CD14-positive monocyte (primary cell): ENCODE data around the gene XIRP2. TPM values are rescaled to one million over a fixed set of nuclear protein-coding genes. Genes with fewer than 3 reads are reported as not detected.

Experiments
- DNase-seq, 3 donors: peaks; one replicate each; pipeline ENCODE4 v3.0.0-alpha.2; 2011 to 2022
- H2AFZ ChIP-seq: 2 replicates; pipeline ENCODE4 v1.6.0; 2012; ENCODE audit warnings: mild to moderate bottlenecking, low read depth, low read length, inconsistent platforms; ENCODE audit not compliant: insufficient read depth, poor library complexity, severe bottlenecking
- H3K27ac ChIP-seq, 2 donors: 1 replicate in 1 of 2; 2 replicates in 1 of 2; pipeline ENCODE4 v1.5.1; 2012 to 2013; ENCODE audit warnings: low read length in 2 of 2, control low read depth in 1 of 2, inconsistent platforms in 1 of 2, low read depth in 1 of 2, mild to moderate bottlenecking in 1 of 2
- H3K27me3 ChIP-seq, 2 donors: one replicate each; pipeline versions ENCODE4 v1.6.0 to v1.6.1; 2011 to 2013; ENCODE audit warnings: low read length in 2 of 2; ENCODE audit not compliant: control insufficient read depth in 2 of 2, insufficient read depth in 2 of 2
- H3K36me3 ChIP-seq, 2 donors: replicated peaks in 1 of 2; 1 replicate in 1 of 2; 2 replicates in 1 of 2; pipeline versions ENCODE4 v1.5.1 to v1.6.1; 2012 to 2013; ENCODE audit warnings: low read length in 2 of 2, control low read depth in 1 of 2, inconsistent platforms in 1 of 2, mild to moderate bottlenecking in 1 of 2; ENCODE audit not compliant: insufficient read depth in 2 of 2, control insufficient read depth in 1 of 2
- H3K4me1 ChIP-seq, 2 donors: 1 replicate in 1 of 2; 2 replicates in 1 of 2; pipeline versions ENCODE4 v1.5.1 to v1.6.1; 2012 to 2013; ENCODE audit warnings: low read length in 2 of 2, control low read depth in 1 of 2, inconsistent platforms in 1 of 2, mild to moderate bottlenecking in 1 of 2, moderate library complexity in 1 of 2; ENCODE audit not compliant: insufficient read depth in 2 of 2, control insufficient read depth in 1 of 2
- H3K4me2 ChIP-seq: replicated peaks from 2 replicates; pipeline ENCODE3; 2012; ENCODE audit warnings: low read length, moderate library complexity, mild to moderate bottlenecking; ENCODE audit not compliant: poor library complexity, severe bottlenecking; ENCODE audit errors: extremely low read depth
- H3K4me3 ChIP-seq, 3 experiments: fragments of 200-600 bp in 1 of 3; sonication (generic) in 1 of 3; replicated peaks in 1 of 3; 1 replicate in 2 of 3; 2 replicates in 1 of 3; pipeline ENCODE4 v1.5.1; 2011 to 2013; ENCODE audit warnings: low read length in 3 of 3, mild to moderate bottlenecking in 3 of 3, control low read depth in 2 of 3, low read depth in 2 of 3, inconsistent platforms in 1 of 3, moderate library complexity in 1 of 3
- H3K79me2 ChIP-seq: 2 replicates; pipeline ENCODE4 v1.6.0; 2012; ENCODE audit warnings: mild to moderate bottlenecking, control low read depth, inconsistent platforms, low read length, moderate library complexity; ENCODE audit not compliant: insufficient read depth
- H3K9ac ChIP-seq: 2 replicates; pipeline ENCODE4 v1.6.0; 2017; ENCODE audit warnings: low read length, mild to moderate bottlenecking; ENCODE audit not compliant: insufficient read depth, poor library complexity, severe bottlenecking
- H3K9me3 ChIP-seq, 2 donors: replicated peaks in 1 of 2; 1 replicate in 1 of 2; 2 replicates in 1 of 2; pipeline versions ENCODE4 v1.5.1 to v1.6.1; 2012 to 2013; ENCODE audit warnings: low read length in 2 of 2, control low read depth in 1 of 2; ENCODE audit not compliant: control insufficient read depth in 1 of 2, insufficient read depth in 1 of 2
- H4K20me1 ChIP-seq: 2 replicates; pipeline ENCODE4 v1.6.0; 2012; ENCODE audit warnings: mild to moderate bottlenecking, low read length, control low read depth, moderate library complexity; ENCODE audit not compliant: insufficient read depth
- H3K27ac Mint-ChIP-seq, 7 donors: one replicate each; pipeline ENCODE4 v1.8.0; 2020; ENCODE audit warnings: mild to moderate bottlenecking in 7 of 7, mixed read lengths in 7 of 7, moderate library complexity in 6 of 7, inconsistent platforms in 2 of 7
- H3K27me3 Mint-ChIP-seq, 3 donors: one replicate each; pipeline ENCODE4 v1.8.0; 2021 to 2022; ENCODE audit warnings: low read depth in 3 of 3, mild to moderate bottlenecking in 3 of 3, mixed read lengths in 3 of 3, moderate library complexity in 3 of 3, inconsistent platforms in 1 of 3
- H3K36me3 Mint-ChIP-seq, 2 donors: one replicate each; pipeline ENCODE4 v1.8.0; 2020; ENCODE audit warnings: mixed read lengths in 2 of 2, inconsistent platforms in 1 of 2, mild to moderate bottlenecking in 1 of 2
- H3K4me1 Mint-ChIP-seq: one replicate; pipeline ENCODE4 v1.8.0; 2020; ENCODE audit warnings: mild to moderate bottlenecking, mixed read lengths
- H3K4me3 Mint-ChIP-seq, 2 donors: one replicate each; pipeline ENCODE4 v1.8.0; 2020; ENCODE audit warnings: mild to moderate bottlenecking in 2 of 2, mixed read lengths in 2 of 2, moderate library complexity in 1 of 2
- H3K9me3 Mint-ChIP-seq, 7 donors: one replicate each; pipeline ENCODE4 v1.8.0; 2020 to 2022; ENCODE audit warnings: mixed read lengths in 7 of 7, mild to moderate bottlenecking in 6 of 7, moderate library complexity in 6 of 7, inconsistent platforms in 2 of 7
- CTCF ChIP-seq: fragments of 200-600 bp; IDR thresholded peaks from one replicate; pipeline ENCODE4 v1.8.0; 2022; ENCODE audit warnings: antibody characterized with exemption, mild to moderate bottlenecking
- WGBS: methylation state at CpG from one replicate; pipeline ENCODE4 v1.1.5; 2013; ENCODE audit warnings: missing lambda C conversion rate; ENCODE audit not compliant: insufficient coverage; 5-methylcytosine and 5-hydroxymethylcytosine counted together
- intact Hi-C, 2 donors: fragments of 100-400 bp; cut with micrococcal nuclease; formaldehyde crosslinking; loops; one replicate each; pipeline versions ENCODE4 v1.15.0 to v1.15.1; 2023
- polyA plus RNA-seq, 3 donors: library from polyadenylated mRNA; depleted of rRNA in 1 of 3; unstranded in 2 of 3; stranded (reverse) in 1 of 3; fragments of 300-500 nt in 2 of 3; fragments of >200 nt in 1 of 3; fragmentation: Illumina TruSeq in 2 of 3; gene quantifications; 1 replicate in 2 of 3; 2 replicates in 1 of 3; pipeline ENCODE4 v1.2.3, GENCODE V29; 2012 to 2021

Gene XIRP2
- polyA plus RNA-seq, 3 donors = not detected

DNA sequence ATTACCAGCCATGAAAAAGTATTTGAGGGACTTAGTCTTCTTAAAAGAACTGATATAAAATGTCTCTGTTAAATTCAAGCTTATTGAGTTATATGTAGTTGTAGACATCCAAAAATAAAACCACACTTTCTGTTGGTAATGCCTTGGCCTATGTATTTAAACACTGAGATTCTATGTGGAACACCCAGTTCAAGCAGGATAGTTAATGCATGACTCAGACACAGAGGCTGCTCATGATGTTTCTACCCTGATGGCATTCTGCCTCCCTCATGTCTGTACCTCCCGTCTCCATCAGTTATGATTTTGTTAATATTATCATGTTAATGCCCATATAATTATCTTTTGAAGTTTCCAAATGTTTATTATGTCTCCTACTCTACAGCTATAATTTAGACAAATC lies 164.5 kb downstream of the XIRP2 start:
- Mint-ChIP-seq H3K4me1 (no peaks in the 10 kb centered on the region), H3K27me3 (peaks cover 0 to 6% (median 2%) of the 10 kb centered on the region in 3 donors), H3K36me3 (no peaks in the 10 kb centered on the region), H3K4me3 (no peak overlapping the region), H3K9me3 (peaks cover 0 to 4% (median 1%) of the 10 kb centered on the region in 7 donors), H3K27ac (no peak overlapping the region)
- Histone ChIP-seq H3K4me1 (no peaks in the 10 kb centered on the region), H3K27ac (no peak overlapping the region), H3K36me3 (no peaks in the 10 kb centered on the region), H3K79me2 (no peaks in the 10 kb centered on the region), H3K9ac (no peak overlapping the region), H3K4me3 (no peak overlapping the region), H3K9me3 (no peaks in the 10 kb centered on the region), H2AFZ (no peak overlapping the region), H3K27me3 (no peaks in the 10 kb centered on the region), H3K4me2 (no peak overlapping the region), H4K20me1 (no peaks in the 10 kb centered on the region)
- WGBS = no CpG with 5 or more reads among the region's 1 CpG
- intact Hi-C loops = no loop called here
- no peak for TF ChIP-seq CTCF
- DNase-seq = no peak

GRCh38 chr2:167054881-167055280 lies 166.6 kb downstream of the XIRP2 start:
- Mint-ChIP-seq H3K9me3 (peaks cover 0 to 8% (median 2%) of the 10 kb centered on the region in 7 donors), H3K4me1 (no peaks in the 10 kb centered on the region), H3K27ac (no peak overlapping the region), H3K36me3 (no peaks in the 10 kb centered on the region), H3K27me3 (peaks cover 0 to 5% (median 2%) of the 10 kb centered on the region in 3 donors), H3K4me3 (no peak overlapping the region)
- Histone ChIP-seq H3K27ac (no peak overlapping the region), H3K79me2 (no peaks in the 10 kb centered on the region), H3K4me1 (no peaks in the 10 kb centered on the region), H3K9me3 (peaks cover 0 to 3% of the 10 kb centered on the region in 2 donors), H3K9ac (no peak overlapping the region), H4K20me1 (no peaks in the 10 kb centered on the region), H3K27me3 (no peaks in the 10 kb centered on the region), H2AFZ (no peak overlapping the region), H3K36me3 (no peaks in the 10 kb centered on the region), H3K4me2 (no peak overlapping the region), H3K4me3 (no peak overlapping the region)
- no peak for DNase-seq
- no CpG with 5 or more reads among the region's 3 CpGs for WGBS
- intact Hi-C loops = no loop called here
- no peak for TF ChIP-seq CTCF
